Colonic mucosa (tissue), 4 donors: Measurements from ENCODE around the gene DNAI2. TPM values are rescaled to one million over a fixed set of nuclear protein-coding genes. Genes with fewer than 3 reads are reported as not detected.

Experiments
- DNase-seq: peaks from one replicate; pipeline ENCODE4 v3.0.0-alpha.2; 2020
- H3K27ac ChIP-seq: fragments of 200-600 bp; one replicate; pipeline ENCODE4 v1.8.0; 2021
- H3K27me3 ChIP-seq: fragments of 200-600 bp; one replicate; pipeline ENCODE4 v1.8.0; 2021
- H3K36me3 ChIP-seq: fragments of 200-600 bp; one replicate; pipeline ENCODE4 v1.8.0; 2021
- H3K4me1 ChIP-seq: fragments of 200-600 bp; one replicate; pipeline ENCODE4 v1.8.0; 2021; ENCODE audit warnings: mild to moderate bottlenecking
- H3K4me3 ChIP-seq: fragments of 200-600 bp; one replicate; pipeline ENCODE4 v1.8.0; 2021
- H3K9ac ChIP-seq, 2 donors: one replicate each; pipeline ENCODE4 v1.7.0; 2013; ENCODE audit warnings: control low read depth in 2 of 2, low read depth in 2 of 2, low read length in 2 of 2
- H3K9me3 ChIP-seq: fragments of 200-600 bp; one replicate; pipeline ENCODE4 v1.8.0; 2021
- CTCF ChIP-seq: fragments of 200-600 bp; IDR thresholded peaks from one replicate; pipeline ENCODE4 v1.8.0; 2022; ENCODE audit warnings: antibody characterized with exemption, mild to moderate bottlenecking
- intact Hi-C: fragments of 100-400 bp; cut with DNase I; formaldehyde crosslinking; loops from one replicate; pipeline ENCODE4 v1.14.1; 2022
- total RNA-seq, 2 donors: library from RNA; stranded (reverse); fragmentation: NEBNext Ultra II Directional in 1 of 2; extraction: Animal tissue kit (Norgen Biotek cat#: 25700) in 1 of 2; gene quantifications; one replicate each; pipeline ENCODE4 v1.2.1, GENCODE V29; 2021
- donor health status: healthy.
- donor health status: DM: no; HTN: no; CAD: no.
- donor health status: DM: no; HTN: no; CAD: no.

The DNAI2 gene
- total RNA-seq, 2 donors from 2014 or later = not detected

- TF ChIP-seq CTCF = no peak
- no peaks in the 10 kb centered on the region for H3K9me3 ChIP-seq
- no peaks in the 10 kb centered on the region for H3K4me1 ChIP-seq
- no peaks in the 10 kb centered on the region for H3K36me3 ChIP-seq
- H3K4me3 ChIP-seq = no peak overlapping the region
- no peak for DNase-seq
- H3K9ac ChIP-seq = no peak overlapping the region
- intact Hi-C loops = no loop called here
- H3K27me3 ChIP-seq = no peaks in the 10 kb centered on the region
- no peak overlapping the region for H3K27ac ChIP-seq
These were observed 66.5 kb downstream of the DNAI2 start for GRCh38 chr17:74340470-74341023.

- no peak for DNase-seq
- Histone ChIP-seq H3K27ac (no peak overlapping the region), H3K9ac (no peak overlapping the region), H3K9me3 (no peaks in the 10 kb centered on the region), H3K27me3 (no peaks in the 10 kb centered on the region), H3K4me1 (no peaks in the 10 kb centered on the region), H3K36me3 (no peaks in the 10 kb centered on the region), H3K4me3 (no peak overlapping the region)
- intact Hi-C loops = no loop called here
- TF ChIP-seq CTCF = no peak
These were observed 68.2 kb downstream of the DNAI2 start for GRCh38 chr17:74342224-74342623.

- Histone ChIP-seq H3K27me3 (no peaks in the 10 kb centered on the region), H3K4me3 (no peak overlapping the region), H3K9me3 (no peaks in the 10 kb centered on the region), H3K9ac (no peak overlapping the region), H3K4me1 (no peaks in the 10 kb centered on the region), H3K36me3 (no peaks in the 10 kb centered on the region), H3K27ac (no peak overlapping the region)
- intact Hi-C loops = no loop called here
- DNase-seq = no peak
- TF ChIP-seq CTCF = no peak
These were observed 69.1 kb downstream of the DNAI2 start for GRCh38 chr17:74343121-74343520.

GRCh38 chr17:74343526-74344284, 69.7 kb downstream of the DNAI2 start:
- intact Hi-C loops = no loop called here
- Histone ChIP-seq H3K27ac (no peak overlapping the region), H3K9me3 (no peaks in the 10 kb centered on the region), H3K27me3 (no peaks in the 10 kb centered on the region), H3K9ac (no peak overlapping the region), H3K4me1 (no peaks in the 10 kb centered on the region), H3K36me3 (no peaks in the 10 kb centered on the region), H3K4me3 (no peak overlapping the region)
- no peak for DNase-seq
- no peak for TF ChIP-seq CTCF

- H3K9me3 ChIP-seq = no peaks in the 10 kb centered on the region
- no peak overlapping the region for H3K27ac ChIP-seq
- H3K27me3 ChIP-seq = no peaks in the 10 kb centered on the region
- H3K4me1 ChIP-seq = no peaks in the 10 kb centered on the region
- intact Hi-C loops = no loop called here
- TF ChIP-seq CTCF = no peak
- no peaks in the 10 kb centered on the region for H3K36me3 ChIP-seq
- no peak overlapping the region for H3K9ac ChIP-seq
- no peak for DNase-seq
- no peak overlapping the region for H3K4me3 ChIP-seq
These were observed 70.6 kb downstream of the DNAI2 start for GRCh38 chr17:74344658-74345057.
